GM20431 (cell line): ENCODE measurements around the gene CTBP2.

ENCODE experiments used
- in situ Hi-C: fragments of 300-500 bp; cut with MseI, MboI; formaldehyde crosslinking; loops from one replicate; pipeline ENCODE4 v1.15.0; 2020; ENCODE audit warnings: low sequenced_read_pairs; ENCODE audit not compliant: unreplicated experiment

Gene CTBP2

DNA sequence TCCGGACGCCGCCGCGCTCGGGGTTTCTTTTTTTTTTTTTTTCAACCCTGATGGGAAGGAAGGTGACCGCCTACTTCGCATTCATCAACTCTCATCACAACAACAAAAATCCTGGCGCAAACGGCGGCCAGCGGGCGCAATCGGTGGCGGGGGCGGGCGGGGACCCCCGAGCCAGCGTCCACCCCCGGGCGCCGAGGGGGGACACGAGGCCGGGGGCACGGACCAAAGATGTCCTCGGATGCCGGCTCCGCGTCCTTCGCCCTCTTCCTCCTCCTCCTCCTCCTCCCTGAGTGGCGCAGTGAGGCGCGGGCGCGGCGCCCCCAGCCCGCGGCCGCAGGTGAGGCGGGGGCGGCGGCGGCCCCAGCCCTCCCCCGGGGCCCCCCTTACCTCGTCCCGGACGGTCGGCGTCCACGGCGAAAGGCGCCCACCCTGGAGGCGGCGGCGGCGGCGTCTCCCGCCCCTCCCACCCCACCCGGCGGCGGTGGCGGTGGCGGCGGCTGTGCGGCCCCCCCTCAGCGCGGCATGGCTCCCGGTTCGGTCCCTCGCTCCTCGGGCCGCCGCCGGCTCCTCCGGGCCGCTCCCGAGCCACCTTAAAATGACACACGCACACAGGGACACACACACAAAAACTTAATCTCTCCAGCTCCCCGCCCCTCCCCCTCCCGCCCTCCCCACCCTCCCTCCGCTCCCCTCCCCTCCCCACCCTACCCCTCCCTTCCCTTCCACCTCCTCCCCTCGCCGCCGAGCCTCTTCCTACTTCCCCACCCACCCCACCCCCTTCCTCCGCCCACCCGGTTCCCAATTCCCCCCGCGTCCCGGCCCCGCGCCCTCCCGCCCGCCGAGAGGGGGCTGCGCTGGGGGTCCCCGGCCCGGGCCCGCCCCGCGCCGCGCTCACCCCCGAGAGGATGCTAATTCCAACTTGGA, at the start of gene CTBP2:
Gene CTBP2 (minus strand): TSS at position 632 of the 924 bp plus-strand sequence.
- in situ Hi-C loops = no loop called here

DNA sequence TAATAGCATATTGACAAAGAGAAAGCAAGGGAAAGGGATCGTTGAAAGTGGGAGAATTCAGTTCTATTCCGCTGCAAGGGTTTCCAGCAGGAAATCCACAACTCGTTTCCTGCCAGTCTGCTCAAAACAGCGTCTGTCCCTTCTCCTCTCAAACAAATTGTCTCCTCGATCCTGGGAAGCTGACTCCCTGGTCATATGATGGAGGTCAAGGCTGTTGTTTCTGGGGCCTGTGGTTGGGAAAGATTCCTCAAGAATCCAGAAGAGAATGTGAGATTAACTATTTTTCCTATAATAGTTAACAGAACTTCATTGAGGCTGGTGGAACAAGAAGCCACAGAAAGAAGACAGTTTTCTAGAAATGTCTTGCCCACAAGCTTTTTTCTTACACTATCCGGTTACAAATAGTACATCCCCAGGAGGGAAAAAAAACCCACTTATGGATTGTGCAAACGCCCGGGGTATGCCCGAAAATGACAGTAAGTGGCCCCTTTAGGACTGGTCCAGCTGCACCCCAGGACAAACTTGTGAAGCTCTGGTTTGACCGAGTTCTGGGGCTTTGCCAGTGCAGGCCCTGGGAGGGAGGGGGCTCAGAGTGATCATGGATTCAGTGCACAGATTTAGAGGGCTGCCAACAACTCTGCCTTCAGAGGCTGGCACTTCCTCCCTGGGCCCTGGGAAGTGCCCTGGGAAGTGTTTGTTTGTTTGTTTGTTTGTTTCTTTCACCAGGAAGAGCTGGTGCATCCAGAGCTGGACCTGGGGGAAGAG, 49.4 kb upstream of the CTBP2 start:
- in situ Hi-C loops = no loop called here

- in situ Hi-C loops = no loop called here
These were observed 48.6 kb upstream of the CTBP2 start for GRCh38 chr10:125208854-125209565.

DNA sequence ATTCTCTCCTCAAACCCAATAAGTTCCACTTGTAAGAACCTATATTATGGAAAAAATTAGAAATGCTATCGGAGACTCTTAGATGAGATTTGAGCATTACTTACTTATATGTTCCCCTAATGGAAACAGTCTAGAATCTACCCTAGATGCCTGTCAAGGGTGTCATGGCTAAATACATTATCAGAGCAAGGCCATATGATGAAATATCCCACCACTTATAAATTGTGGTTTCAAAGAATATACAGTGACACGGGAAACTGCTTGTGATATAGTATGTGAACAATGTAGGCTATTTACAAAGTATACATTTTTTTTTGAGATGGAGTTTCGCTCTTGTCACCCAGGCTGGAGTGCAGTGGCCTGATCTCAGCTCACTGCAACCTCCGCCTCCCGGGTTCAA, 46.3 kb upstream of the CTBP2 start:
- in situ Hi-C loops = no loop called here

DNA sequence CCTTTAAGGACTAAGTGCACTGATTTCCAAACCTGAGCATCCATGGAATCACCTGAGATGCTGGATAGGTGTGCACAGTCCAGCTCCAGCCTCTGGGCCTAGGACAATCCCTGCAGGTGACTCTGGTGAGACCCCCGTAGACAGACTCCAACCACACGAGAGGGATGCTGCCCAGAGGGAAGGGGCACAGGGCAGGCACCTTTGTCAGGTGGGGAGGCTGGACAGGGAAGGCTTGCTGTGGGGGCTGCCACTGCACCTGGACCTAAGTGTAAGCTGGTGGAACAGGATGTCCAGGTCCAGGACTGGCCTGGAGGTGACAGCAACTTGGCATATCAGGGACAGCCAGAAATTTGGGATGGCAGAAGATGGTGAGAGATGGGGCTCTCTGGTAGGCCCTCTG, 45.1 kb upstream of the CTBP2 start:
- in situ Hi-C loops = no loop called here

GRCh38 chr10:125204400-125204799, 44.0 kb upstream of the CTBP2 start:
- in situ Hi-C loops = no loop called here

- in situ Hi-C loops = no loop called here
These were observed 42.9 kb upstream of the CTBP2 start for GRCh38 chr10:125203186-125203800.

GRCh38 chr10:125201791-125202622, 41.6 kb upstream of the CTBP2 start:
- in situ Hi-C loops = no loop called here

DNA sequence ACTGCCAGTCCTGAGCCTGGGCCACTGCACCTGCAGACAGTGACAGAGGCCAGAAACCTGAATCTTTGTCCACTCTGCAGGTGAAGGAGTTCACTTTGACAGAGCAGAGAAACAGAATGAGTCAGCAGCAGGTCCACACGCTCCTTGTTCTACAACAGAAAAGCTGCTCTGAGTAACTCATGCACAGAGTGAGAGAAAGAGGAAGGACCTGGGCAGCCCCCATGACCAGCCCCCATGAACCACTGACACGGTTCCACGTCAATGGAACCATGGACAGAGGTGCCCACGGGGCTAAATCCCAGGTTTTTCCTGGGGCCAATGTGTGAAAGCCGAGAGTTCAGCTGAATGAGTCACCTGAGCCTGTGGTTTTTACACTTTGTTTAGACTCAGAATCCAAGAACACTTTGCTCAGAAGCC, 40.8 kb upstream of the CTBP2 start:
- in situ Hi-C loops = no loop called here

- in situ Hi-C loops = no loop called here
These were observed 40.0 kb upstream of the CTBP2 start for GRCh38 chr10:125200396-125200795.

DNA sequence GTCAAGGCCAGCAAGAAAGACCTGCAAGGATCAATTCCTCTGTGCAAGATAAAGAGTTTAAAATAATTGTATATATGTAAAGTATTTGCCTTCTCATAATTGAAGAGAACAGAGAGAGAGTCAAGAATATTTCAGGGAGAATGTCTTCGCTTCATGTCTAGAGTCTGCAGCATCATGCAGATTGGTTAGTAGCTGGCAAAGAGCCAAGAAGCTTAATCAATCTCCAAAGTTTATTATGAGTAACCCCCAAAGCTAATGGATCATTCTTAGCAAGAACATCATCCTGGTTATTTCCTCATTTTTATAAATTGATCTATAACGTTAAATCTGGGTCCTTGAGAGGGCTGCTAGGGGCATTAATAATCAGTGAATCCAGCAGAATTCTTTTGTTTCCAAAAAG, 38.9 kb upstream of the CTBP2 start:
- in situ Hi-C loops = no loop called here

- in situ Hi-C loops = no loop called here
These were observed 34.5 kb upstream of the CTBP2 start for GRCh38 chr10:125194814-125195213.

DNA sequence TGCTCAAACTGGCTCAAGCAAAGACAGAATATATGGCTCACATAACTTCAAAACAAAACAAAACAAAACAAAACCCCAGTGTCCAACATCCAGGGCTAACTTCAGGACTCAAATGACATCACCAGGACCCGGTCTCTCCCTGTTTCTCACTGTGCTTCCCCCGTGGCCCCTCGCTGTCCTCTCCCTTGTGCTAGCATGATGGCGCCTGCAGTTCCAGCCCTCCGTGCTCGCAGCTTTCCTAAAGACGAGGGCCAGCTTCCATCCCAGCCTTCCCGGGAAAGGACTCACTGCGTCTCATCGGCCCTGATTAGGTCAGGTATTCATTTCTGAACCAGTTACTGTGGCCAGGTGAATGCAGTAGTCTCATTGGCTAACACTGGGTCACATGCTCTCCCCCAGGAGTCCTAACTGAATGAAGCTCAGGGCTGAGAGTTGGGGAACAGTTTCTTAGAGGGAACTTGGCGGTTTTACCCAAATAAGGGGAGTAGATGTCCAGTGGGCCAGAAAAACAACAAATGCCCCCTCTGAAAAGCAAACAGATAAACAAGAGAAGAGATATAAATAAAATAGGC, 33.0 kb upstream of the CTBP2 start:
- in situ Hi-C loops = no loop called here

GRCh38 chr10:125192620-125193019, 32.3 kb upstream of the CTBP2 start:
- in situ Hi-C loops = no loop called here

GRCh38 chr10:125192005-125192404, 31.6 kb upstream of the CTBP2 start:
- in situ Hi-C loops = no loop called here

DNA sequence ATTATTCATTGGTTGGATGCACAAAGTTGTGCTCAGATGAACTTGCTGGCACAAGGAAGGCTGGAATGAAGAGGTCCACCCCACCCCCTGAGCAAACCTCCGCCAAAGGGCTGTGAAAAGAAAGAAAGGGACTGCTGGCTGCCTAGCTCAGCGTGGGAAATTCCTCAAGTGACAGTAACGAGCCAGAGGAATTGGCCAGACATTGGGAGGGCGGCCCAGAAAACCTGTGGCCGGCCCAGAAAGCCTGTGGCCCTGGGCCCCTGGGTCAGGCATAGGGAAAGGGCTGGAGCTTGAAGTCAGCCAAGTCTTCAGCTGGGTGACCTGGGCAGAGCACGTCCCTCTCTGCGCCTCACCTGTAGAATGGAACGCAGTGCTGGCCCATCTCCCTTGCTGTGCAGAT, 30.6 kb upstream of the CTBP2 start:
- in situ Hi-C loops = no loop called here

DNA sequence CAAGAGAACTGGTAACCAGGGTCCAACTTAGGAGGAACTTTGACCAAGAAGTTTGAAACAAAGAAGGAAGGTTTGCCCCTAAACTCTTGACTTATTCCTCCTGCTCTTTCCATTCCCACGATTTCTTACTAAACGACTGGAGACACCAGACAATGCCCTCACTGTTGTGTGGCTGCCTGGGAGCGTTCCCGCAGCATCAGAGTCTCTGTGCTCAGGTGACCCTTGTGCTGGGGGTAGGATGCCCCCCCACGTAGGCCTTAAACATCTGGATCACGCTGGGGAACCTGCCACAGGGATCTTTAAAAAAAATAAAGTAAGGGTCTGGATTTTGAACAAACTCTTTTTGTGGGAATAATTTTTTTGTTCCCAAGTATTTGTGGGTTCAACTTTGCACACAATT, 30.1 kb upstream of the CTBP2 start:
- in situ Hi-C loops = no loop called here

GRCh38 chr10:125189162-125189561, 28.8 kb upstream of the CTBP2 start:
- in situ Hi-C loops = no loop called here
